HG02610 (cell line): ENCODE data around the gene CAMK2G.

Experiments
- ATAC-seq: cut with Tn5 transposase; IDR thresholded peaks from one replicate; pipeline ENCODE4 v1.9.1; 2021; ENCODE audit warnings: mild to moderate bottlenecking, moderate library complexity; ENCODE audit not compliant: unreplicated experiment

Gene CAMK2G

DNA sequence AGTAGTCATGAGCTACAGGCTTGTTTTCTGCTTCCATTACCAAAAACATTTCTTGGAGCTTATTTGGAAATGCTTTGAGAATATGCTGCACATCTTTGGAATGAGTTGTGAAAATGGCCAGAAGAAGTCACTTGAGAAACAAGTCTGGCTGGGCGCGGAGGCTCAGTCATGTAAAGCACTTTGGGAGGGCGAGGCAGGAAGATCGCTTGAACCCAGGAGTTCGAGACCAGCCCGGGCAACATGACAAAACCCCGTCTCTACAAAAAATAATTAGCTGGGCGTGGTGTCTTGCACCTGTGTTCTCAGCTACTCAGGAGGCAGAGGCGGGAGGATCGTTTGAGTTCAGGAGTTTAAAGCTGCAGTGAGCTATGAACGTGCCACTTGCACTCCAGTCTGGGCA, 93.4 kb downstream of the CAMK2G start:
- no peak for ATAC-seq

DNA sequence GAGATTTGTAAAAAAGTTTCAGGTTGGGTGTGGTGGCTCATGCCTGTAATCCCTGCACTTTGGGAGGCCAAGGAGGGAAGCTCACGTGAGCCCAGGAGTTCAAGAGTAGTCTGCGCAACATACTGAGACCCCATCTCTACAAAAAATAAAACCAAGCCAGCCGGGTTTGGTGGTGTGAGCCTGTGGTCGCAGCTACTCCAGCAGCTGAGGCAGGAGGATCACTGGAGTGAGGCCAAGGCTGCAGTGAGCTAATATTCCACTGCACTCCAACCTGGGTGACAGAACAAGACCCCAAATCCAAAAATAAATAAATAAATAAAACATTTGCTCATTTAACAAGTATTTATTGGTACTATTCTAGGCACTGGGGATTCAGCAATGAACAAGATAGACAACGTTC, 94.1 kb downstream of the CAMK2G start:
- no peak for ATAC-seq

DNA sequence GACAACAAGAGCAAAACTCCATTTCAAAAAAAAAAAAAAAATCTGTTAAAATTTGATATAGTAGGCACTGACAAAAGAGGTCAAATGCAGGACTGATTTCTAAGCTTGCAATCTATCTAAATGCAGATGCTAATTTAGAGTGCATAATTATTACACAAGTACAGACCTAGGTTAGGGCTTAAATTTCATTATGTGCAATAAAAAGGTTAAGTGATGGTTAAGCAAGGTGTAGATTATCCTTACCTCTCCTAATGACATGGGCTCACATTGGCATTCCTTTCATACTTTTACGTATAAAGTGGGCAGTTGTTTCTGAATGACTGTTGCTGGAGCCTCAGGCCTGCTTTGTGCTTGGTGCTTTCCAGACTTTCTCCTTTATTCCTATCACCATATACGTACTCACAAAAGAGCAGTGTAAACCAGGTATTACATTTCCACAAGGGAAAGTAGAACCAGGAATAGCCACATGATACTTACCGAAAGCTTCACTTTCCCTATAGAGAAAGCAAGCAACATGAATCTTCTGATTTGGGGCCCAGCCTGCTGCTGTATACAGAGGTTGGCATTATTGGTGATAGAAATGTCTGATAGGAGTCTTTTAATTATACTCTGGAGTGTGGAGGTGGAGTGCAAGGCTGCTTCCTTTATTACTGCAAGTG, 94.7 kb downstream of the CAMK2G start:
- no peak for ATAC-seq

DNA sequence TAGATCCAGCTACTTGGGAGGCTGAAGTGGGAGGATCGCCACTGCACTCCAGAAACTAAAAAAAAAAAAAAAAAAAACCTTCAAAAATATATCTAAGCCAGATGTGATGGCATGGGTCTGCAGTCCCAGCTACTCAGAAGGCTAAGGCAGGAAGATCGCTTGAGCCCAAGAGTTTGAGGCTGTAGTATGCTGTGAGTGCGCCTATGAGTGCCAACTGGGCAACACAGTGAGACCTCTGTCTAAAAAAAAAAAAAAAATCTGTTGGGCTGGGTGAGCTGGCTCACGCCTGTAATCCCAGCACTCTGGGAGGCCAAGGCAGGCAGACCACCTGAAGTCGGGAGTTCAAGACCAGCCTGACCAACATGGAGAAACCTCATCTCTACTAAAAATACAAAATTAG, 95.3 kb downstream of the CAMK2G start:
- ATAC-seq: no peak

DNA sequence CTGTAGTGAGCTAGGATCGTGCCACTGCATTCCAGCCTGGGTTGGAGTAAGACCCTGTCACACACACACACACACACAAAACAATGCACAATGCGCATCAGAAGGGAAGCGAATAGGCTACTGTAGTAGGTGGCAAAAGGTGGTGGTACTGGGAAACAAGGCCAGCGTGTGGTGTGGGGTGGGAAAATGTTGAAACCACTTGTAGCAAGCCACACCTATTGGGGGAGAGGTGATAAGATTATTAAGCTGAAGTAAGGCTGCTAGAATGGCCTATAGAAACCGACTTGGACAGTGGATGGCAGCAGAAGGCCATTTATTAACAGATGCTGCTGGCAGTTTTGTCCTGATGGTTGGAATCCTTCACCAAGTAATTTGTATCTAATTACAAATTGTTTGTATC, 99.7 kb downstream of the CAMK2G start:
- no peak for ATAC-seq

DNA sequence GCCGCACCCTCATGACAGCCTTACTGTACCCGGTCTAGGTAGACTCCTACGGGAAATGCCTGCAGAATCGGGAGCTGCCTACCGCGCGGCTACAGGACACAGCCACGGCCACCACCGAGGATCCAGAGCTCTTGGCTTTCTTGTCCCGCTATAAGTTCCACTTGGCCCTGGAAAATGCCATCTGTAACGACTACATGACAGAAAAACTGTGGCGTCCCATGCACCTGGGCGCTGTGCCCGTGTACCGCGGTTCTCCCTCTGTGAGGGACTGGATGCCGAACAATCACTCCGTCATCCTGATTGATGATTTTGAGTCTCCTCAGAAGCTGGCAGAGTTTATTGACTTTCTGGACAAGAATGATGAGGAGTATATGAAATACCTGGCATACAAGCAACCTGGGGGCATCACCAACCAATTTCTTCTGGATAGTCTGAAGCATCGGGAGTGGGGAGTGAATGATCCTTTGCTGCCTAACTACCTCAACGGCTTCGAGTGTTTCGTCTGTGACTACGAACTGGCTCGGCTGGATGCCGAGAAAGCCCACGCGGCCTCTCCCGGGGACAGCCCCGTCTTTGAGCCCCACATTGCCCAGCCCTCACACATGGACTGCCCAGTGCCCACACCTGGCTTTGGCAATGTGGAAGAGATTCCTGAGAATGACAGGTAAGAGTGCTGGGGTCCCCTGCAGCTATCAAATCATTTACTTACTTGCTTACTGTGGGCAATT, 101.0 kb downstream of the CAMK2G start:
- ATAC-seq: no peak

DNA sequence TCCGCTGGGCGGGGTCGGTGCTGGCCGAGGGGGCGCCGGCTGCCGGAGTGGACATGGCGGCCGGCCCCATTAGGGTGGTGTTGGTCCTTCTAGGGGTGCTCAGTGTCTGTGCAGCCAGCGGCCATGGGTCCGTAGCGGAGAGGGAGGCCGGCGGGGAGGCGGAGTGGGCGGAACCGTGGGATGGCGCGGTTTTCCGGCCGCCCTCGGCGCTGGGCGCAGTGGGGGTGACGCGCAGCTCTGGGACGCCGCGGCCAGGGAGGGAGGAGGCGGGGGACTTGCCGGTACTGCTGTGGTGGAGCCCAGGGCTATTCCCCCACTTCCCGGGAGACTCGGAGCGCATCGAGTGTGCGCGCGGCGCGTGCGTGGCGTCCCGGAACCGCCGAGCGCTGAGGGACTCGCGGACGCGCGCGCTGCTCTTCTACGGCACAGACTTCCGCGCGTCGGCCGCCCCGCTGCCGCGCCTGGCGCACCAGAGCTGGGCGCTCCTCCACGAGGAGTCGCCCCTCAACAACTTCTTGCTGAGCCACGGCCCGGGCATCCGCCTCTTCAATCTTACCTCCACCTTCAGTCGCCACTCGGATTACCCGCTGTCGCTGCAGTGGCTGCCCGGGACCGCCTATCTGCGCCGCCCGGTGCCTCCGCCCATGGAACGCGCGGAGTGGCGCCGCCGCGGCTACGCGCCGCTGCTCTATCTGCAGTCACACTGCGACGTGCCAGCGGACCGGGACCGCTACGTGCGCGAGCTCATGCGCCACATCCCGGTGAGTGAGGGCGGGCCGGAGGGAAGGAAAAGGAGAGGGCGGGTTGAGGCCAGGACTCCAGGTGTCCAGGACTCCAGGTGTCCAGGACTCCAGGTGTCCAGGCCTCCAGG, 101.8 kb downstream of the CAMK2G start:
- peak; percentile 63 for ATAC-seq

DNA sequence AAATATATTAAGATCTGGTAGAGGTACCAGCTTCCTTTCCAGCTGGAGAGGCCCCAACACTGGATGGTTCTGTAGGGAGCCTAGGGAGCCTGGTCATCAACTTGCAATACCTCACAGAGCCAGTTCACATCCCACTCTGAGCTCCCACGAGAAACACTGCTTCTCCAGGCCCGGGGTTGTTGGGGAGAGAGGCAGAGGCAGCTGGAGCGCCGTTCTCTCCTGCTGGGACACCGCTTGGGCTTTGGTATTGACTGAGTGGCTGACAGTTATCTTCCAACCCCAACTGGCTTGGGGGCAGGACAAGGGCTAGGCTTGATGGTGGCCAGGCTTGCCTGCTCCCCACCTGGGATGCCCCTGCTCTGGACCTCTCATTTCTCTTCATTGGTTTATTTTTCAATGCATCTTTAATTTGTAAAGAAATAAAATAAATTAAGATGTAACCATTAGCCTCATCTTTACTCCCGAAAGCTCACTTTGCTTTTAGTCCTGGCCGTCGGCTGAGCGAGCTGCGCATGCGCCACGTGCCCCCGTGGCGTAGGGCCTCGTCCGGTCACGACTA, 102.6 kb downstream of the CAMK2G start:
- ATAC-seq: peak; percentile 46

DNA sequence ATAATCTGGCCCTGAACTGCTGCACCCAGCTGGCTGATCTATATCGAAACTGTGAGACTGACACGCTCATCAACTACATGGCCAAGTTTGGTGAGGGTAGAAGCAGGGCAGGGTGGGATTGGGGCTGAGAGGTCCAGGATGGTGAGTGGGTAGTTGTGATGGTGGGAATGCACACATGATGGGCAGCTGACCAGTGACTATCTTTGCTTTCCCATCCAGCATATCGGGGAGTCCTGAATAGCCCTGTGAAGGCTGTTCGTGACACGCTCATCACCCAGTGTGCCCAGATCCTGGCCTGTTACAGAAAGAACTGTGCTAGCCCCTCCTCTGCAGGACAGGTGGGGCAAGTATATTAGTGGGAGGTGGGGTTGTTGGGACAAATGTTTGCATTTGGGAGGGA, 105.0 kb downstream of the CAMK2G start:
- ATAC-seq: no peak

DNA sequence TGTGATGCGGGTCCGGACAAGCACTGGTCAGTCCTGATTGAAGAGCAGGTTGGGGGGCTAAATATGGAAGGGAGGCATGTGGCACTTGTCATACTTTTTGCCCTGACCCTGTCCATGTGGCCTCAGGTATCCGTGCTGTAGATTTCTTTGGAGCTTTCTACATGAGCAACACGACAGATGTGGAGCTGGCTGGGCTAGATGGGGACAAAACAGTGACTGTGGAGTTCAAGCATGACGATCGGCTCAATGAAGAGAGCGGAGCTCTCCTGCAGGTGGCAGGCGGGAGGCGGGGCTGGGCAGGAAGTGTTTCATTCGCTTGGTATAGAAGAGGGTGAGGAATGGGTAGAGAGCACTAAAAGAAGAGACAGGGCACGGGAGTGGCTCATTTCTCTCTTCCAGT, 105.5 kb downstream of the CAMK2G start:
- no peak for ATAC-seq

DNA sequence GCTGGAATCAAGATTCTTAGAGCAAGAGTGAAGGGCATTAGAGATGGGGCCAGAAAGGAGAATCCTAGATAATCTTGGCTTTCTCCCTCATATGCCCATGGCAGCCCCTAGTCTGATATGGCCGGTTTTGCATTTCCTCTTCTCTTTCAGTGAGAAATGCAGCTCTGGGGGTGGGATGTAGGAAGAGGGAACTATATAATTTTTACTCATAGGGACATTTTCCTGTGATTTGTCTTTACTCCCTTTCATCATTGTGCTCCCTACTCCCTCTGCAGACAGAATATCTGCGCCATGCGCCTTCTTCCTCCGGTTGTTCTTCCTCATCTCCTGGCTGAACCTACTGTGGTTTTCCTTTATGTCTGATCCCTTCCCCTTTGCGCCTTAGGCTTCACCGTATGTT, 109.3 kb downstream of the CAMK2G start:
- ATAC-seq: no peak

DNA sequence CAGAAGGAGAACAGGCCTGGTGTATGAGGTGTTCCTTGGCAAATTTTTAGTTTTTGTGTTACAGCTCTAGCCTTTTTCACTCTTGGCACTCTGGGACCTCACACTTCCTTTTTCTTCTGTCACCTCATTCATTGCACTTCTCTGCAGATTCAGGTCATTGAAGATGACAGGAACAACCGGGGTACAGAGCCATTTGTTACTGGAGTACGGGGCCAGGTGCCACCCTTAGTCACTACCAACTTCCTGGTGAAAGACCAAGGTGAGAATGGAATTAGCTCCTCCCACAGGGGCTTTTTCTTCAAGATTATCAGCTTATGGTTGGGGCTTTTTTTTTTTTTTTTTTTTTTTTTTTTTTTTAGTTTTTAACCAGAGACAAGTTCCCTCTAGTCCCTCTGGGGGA, 111.0 kb downstream of the CAMK2G start:
- ATAC-seq: peak; percentile 33

DNA sequence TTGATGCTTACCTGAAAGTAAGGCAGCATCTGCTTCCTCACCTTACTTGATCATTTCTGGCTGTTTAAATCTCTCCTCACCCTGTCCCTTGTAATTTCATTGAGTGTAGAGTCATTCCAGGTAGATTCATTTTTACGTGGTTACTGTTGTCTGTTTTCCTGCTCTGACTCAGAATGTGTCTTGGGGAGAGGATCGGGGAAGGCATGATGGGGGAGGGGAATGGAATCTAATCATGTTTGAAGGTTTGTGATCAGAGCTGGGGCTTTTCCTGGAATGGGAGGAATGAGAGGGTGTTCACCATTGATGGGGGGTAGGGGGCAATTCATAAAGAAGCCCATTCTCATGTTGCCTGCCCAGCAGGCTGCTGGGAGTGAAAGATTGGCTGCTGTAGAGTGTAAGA, 111.4 kb downstream of the CAMK2G start:
- peak; percentile 53 for ATAC-seq
